ENCODE data around the gene NIPBL. TPM values are rescaled to one million over a fixed set of nuclear protein-coding genes. Genes with fewer than 3 reads are reported as not detected.

Gene NIPBL
- total RNA-seq, 4 donors from 2014 or later, result 54.9 to 76.0 (median 64.8) TPM

DNA sequence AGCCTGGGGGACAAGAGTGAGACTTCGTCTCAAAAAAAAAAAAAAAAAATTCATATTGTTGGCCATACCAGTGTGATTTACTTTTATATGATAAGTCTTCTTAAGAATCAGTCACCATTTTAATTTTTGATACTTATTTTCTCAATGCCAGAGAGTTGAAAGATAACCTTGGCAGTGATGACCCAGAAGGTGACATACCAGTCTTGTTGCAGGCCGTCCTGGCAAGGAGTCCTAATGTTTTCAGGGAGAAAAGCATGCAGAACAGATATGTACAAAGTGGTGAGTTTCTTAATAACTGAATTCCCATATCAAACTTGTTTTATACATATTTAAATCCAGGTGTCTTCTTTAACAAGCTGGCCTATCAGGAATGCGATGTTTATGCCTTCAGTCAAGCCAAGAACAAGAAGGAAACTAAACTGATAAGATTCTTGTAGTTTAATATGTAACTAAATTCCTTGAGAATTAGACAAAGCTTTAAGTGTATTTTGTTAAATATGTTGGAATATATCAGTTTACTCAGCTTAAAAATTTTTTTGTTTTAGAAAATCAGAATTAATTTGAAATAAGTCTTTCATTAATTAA, 81.5 kb downstream of the NIPBL start:
- TF ChIP-seq, protein P1, sequence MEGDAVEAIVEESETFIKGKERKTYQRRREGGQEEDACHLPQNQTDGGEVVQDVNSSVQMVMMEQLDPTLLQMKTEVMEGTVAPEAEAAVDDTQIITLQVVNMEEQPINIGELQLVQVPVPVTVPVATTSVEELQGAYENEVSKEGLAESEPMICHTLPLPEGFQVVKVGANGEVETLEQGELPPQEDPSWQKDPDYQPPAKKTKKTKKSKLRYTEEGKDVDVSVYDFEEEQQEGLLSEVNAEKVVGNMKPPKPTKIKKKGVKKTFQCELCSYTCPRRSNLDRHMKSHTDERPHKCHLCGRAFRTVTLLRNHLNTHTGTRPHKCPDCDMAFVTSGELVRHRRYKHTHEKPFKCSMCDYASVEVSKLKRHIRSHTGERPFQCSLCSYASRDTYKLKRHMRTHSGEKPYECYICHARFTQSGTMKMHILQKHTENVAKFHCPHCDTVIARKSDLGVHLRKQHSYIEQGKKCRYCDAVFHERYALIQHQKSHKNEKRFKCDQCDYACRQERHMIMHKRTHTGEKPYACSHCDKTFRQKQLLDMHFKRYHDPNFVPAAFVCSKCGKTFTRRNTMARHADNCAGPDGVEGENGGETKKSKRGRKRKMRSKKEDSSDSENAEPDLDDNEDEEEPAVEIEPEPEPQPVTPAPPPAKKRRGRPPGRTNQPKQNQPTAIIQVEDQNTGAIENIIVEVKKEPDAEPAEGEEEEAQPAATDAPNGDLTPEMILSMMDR (IDR thresholded peaks at IDR 0.05; ENCODE audit: low read depth), result no peak

DNA sequence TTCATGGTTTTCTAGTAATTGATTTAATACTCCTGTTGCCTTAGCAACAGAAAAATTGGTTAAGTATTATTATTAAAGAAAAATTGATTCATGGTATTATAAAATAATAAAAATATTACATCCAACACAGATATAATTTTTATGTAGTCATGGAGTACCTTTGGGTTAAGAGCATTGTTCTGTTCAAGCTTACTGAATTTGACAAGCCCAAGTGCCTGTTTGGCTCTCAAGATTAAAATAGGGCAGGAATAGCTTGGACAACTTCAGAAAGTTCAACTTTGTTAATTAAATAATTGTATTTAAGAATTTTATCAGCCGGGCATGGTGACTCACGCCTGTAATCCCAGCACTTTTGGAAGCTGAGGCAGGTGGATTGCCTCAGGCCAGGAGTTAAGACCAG, 82.0 kb downstream of the NIPBL start:
- TF ChIP-seq, protein P1 (IDR thresholded peaks at IDR 0.05; ENCODE audit: low read depth), result no peak

DNA sequence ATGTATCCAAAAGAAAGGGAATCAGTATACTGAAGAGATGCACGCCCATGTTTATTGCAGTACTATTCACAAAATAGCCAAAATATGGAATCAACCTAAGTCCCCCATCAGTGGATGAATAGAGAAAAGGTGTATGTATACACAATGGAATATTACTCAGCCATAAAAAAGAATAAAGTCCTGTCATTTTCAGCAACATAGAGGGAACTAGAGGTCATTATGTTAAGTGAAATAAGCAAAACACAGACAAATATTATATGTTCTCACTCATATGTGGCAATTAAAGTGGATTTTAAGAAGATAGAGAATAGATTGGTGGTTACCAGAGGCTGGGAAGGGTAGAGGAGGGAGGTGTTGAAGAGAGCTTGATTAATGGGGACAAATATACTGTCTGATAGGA, 88.6 kb downstream of the NIPBL start:
- TF ChIP-seq, protein P1 (IDR thresholded peaks at IDR 0.05; ENCODE audit: low read depth), result no peak

DNA sequence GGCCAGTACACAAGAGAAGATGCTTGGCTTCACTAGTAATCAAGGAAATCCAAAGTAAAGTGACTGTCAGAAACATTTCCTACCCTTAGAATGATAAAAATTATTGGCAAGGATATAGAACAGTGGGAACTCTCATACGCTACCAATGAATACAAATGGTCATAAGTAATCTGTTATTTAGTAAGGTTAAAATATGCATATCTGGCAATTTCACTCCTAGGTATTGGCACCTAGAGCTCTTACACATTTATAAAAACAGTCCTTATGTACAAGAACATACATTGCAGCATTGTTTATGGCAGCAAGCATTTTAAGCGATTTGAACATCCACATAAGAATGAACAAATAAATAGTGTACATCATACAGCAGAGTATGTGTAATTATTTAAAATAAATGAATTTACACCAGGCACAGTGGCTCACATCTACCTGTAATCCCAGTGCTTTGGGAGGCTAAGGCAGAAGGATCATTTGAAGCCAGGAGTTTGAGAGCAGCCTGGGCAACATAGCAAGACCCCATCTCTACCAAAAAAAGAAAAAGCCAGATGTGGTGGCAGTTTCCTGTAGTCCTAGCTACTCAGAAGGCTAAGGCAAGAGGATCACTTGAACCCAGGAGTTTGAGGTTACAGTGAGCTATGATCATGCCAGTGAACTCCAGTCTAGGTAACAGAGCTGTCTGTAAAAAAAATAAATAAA, 93.3 kb downstream of the NIPBL start:
- TF ChIP-seq, protein P1 (IDR thresholded peaks at IDR 0.05; ENCODE audit: low read depth), result no peak

DNA sequence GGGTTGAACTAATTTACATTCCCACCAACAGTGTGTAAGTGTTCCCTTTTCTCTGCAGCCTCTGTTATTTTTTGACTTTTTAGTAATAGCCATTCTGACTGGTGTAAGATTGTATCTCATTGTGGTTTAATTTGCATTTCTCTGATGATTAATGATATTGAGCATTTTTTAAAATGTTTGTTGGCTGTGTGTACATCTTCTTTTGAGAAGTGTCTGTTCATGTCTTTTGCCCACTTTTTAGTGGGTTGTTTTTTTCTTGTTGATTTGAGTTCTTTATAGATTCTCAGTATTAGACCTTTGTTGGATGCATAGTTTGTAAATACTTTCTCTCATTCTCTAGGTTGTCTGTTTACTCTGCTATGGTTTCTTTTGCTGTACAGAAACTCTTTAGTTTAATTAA, 101.6 kb downstream of the NIPBL start:
- TF ChIP-seq, protein P1 (IDR thresholded peaks at IDR 0.05; ENCODE audit: low read depth), result no peak

DNA sequence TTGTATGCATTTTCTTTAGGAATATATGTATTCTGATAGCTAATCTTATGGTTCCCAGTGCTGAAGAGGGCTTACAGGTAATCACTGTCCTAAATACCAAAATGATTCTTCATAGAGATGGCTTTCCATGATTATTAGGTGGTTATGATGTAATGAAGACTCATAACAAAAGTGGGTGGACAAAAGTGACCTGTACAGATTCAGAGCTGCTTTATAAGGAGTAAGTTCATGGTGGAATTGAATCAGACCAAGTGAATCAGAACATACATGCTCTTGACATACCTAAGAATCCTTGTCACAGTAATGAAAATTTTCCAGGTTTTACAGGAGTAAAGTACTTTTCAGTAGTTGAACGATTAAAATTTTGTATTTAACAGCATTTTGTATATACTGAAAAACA, 105.6 kb downstream of the NIPBL start:
- TF ChIP-seq, protein P1 (IDR thresholded peaks at IDR 0.05; ENCODE audit: low read depth), result no peak

DNA sequence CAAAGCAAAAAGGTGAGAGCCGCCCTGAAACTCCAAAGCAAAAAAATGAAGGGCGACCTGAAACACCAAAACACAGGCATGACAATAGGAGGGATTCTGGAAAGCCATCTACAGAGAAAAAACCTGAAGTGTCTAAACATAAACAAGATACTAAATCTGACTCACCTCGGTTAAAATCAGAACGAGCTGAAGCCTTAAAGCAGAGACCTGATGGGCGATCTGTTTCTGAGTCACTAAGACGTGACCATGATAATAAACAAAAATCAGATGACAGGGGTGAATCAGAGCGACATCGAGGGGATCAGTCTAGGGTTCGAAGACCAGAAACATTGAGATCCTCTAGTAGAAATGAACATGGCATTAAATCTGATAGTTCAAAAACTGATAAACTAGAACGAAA, 108.8 kb downstream of the NIPBL start:
- TF ChIP-seq, protein P1 (IDR thresholded peaks at IDR 0.05; ENCODE audit: low read depth), result no peak
